ENCODE results near the gene HSPBP1.
"Not testable (repeated sequence)": the region's sequence is repeated elsewhere in the genome, so short reads cannot be mapped to it uniquely, and the experiment has no call there.

Gene HSPBP1

DNA sequence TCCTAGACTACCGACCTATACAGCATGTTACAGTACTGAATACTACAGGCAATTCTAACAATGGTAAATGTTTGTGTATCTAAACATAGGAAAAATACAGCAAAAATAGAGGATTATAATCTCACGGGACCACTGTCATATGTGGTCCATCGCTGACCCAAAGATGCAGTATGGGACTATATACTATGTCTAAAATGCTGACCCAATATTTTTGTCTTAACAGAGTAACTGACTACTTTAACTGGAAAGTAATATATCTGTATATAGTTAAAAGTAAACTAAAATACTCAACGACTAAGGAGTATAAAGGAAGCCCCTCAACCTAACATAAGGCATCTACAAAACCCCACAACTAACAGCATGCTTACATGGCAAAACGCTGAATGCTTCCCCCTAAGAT is 46.9 kb downstream of the HSPBP1 start:
- DNase-seq (ENCODE audit: low spot score) = no peak

DNA sequence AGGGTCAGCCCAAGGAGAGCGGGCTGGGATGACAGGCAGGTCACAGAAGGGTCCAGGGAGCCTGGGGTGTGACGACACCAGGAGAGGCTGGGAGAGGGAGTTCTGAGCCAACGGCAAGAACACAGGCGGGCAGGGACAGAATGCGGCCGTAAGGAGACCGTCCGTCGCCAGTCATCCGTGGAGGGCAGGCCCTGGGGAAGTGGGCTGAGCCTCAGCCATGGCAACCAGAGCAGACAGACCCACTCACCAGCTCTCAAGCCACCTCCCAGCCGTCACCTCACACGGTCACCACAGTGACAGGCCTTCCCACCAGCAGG is 47.7 kb downstream of the HSPBP1 start:
- no peak for DNase-seq (ENCODE audit: low spot score)

DNA sequence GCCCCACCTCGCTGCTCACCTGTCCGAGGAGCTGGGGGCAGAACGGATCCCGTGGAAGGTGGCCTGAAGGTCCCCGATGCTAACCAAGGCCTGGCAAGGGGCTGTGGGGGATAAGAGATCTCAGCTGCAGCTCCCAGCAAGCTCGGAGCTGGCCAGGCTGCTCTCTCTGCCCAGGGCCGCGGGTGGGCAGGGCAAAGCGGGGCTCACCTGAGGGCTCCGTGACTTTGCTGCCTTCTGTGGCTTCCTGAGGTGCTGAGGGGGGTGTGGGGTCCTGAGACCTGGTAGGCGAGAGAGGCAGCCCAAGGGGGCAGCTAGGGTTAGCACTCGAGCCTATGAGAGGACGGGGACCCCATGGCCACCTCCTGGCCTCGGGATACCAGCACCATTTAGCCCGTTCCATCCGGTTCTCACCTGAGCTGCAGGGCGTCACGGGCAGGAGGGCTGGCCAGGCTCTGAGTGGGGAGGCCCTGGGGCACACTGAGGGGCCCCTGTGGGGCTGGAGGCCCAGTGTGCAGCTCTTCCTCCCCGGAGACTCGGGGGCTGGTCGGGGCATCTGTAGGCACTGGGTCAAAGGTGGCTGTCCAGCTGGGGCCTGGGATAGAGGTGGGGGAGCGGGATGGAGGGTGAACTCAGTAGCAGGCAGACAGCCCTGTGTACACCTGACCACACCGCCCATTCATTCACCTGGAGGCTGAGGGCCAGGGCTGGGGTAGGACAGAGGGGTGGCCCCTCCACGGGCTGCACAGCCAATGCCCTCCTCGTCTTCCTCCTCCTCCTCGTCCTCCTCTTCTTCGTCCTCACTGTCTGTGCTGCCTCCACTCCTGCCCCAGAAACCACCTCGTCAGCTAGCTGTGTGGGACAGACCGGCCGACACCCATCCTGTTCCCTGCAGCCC is 48.3 kb downstream of the HSPBP1 start:
- no peak for DNase-seq (ENCODE audit: low spot score)

DNA sequence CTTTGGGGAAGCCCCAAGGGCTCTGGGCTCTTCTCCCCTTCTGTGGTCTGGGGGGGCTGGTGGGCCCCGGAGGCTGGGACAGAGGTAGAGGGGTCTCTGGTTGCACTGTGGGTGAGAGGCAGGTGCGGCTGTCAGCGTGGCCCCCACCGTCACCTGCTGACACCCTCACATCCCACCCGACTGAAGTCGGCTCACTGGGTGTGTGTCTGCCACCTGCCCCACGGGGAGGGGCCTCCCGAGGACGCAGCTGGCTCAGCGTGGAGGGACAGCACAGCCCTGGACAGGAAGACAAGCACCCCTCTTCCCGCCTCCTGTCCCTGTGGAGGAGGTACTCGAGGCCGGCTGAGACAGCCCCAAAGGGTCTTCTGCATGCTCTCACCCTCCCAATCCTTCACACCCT is 49.1 kb downstream of the HSPBP1 start:
- no peak for DNase-seq (ENCODE audit: low spot score)

DNA sequence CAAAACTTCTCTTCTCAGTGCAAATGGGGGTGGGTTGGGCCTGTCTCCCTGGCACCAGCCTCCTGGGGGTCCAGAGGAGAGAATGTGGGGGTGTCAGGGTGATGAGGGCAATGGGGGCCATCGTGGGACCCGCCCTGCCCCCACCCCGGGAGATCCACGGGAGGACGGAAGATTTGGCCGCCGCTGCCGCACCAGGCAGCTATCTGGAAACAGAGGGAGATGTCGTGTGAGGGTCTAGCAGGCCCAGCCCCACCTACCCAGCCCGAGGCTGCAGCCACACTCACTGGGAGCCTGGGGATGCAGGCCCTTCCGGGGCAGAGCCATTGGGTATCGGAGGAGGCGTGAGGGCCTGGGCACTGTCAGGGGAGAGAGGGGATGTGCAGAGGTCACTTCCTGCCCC is 49.6 kb downstream of the HSPBP1 start:
- DNase-seq (ENCODE audit: low spot score) = no peak

DNA sequence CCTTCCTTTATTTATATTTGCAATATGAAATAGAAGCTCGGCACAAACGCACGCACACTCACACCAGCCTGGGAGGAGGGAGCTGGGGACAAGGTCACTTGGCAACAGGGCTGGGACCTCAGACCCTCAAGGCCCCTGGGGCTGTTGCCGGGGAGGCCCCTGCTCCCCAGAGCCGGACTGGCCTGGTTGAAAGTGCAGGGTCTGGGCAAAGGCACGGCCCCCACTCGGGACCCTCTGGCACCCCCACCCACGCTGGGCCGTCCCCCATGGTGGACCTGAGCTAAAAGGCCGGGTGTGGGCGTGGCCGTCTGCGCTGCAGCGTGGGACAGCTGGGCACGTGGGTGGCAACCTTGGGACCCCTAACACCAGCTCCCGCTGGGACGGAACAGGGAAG is 50.1 kb downstream of the HSPBP1 start:
- no peak for DNase-seq (ENCODE audit: low spot score)

DNA sequence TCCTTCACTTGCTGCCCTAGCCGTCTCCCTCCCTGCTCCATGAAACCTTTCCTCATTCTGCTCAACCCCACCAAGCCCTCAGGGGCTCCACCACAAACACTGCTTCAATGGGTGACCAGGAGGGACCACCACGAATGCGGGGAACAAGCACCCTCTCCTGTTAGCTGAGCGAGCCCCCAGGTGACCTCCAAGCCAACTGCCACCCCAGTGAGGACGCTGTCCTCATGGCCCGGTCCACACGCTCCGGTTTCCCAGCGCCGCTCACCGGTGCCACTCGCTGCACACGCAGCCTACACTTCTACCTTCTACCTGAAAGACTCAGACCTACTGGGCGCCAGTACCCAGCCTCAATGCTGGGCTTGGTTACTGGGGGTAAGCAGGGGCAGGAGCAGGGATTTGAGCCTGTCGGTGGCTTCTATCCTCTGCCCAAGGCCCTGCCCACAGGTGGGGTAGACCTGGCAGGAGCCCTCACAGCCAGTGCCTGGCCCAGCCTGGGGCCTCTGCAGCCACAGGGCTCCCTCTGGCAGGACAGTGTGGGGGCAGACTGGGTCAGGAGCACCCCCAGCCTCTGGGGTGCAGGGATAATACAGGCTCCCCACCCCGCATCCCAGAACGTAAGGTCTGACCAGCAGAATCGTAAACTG is 50.6 kb downstream of the HSPBP1 start:
- no peak for DNase-seq (ENCODE audit: low spot score)

DNA sequence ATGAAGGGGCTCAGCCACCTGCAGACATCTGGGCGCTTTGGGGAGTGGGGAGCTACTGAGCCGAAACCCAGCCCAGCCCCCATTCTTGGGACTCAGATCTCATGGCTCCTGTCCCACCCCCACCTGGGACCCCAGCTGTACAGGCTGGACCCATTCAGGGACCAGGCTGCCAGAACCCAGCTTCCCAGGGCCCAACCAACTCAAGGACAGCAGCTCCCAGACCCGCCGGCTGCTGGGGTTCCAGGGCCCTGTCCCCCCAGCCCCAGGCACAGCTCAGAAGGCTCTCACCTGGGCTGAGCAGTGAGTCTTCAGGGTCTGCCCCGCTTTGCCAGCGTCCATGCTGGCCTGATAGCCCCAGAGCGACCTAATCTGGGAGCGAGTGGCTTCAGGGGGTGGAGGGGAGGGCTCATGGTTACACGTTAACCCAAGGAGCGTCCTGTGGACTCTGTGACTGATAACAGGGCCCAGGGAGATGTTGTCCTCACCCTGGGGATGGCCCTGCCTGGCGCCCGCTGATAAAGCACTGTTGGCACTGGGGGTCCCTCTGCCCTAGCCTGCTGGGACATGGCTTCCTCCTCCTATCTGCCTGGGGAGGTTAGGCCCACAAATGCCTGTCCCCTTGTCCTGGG is 51.4 kb downstream of the HSPBP1 start, which contains the start of gene TMEM86B:
TSS of gene TMEM86B (minus strand) at position 361 of the 629 bp plus-strand sequence. CDS start at position 339, 22 bp downstream.
- DNase-seq (ENCODE audit: low spot score) = no peak

DNA sequence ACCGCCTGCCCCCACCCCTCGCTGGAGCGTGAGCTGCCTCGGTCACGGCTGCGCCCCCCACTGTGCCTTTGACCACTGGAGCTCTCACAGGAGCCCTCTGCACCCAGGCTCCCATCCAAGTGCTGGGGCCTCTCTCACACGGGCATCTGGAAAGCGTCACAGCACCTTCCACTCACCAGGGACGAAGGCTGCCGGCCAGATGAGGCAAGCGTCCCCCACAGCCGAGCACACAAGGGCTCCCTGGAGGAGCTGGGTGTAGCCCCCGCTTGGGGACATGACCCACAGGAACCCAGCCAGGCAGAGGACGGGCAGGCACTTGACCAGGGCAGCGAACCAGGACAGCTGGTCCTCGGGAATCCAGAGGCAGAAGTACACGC is 51.9 kb downstream of the HSPBP1 start:
- no peak for DNase-seq (ENCODE audit: low spot score)

DNA sequence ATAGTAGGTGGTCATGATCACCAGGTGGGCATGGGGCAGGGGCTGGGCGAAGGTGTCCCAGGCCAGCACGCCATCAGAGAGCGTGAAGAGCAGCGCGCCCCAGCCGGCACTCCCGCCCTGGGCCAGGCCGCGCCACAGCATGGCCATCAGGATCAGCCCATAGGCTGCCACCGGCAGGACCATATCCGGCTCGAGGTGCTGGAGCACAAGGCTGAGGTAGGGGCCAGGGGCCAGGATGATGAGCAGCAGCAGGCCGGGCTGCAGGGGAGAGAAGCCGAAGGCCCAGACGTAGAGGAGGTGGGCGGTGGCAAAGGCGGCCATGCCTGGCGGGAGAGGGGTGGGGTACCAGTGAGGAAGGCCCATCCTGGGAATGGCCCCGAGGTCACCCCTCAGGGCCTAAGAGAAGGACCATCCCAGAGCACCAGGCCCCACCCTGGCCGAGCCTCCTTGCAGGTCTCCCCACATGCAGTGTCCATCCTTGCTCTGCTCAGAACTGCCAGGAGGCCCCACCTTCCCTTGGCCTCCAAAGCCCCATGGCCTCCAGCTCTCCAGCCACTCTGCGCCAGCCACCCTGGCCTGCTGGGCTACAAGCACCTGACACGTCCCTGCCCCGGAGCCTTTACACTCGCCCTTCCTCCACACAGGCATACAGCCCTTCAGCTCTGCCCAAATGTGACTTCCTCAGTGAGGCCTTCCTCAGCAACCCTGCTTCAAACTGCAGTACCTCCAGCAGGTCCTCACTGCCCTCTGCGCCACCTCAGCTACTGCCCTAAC is 52.5 kb downstream of the HSPBP1 start:
- no peak for DNase-seq (ENCODE audit: low spot score)

DNA sequence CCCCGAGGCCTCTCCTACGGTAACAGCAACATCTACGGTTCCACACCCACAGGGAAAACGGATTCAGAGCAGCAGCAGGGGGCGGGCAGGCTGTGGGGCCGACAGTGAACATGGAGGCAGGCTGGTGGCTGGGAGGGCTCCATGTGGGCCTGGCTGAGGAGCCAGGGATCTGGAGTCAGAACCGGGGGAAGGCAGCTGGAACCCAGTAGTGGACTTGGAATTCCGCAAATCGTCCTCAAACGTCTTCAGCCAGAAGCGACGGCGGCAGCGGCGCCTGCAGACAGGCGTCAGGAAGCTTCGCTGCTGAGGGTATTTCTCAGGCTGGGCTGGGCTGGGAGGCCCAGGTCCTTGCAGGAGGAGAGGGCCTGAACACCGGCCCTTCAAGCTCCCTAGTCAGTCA is 53.1 kb downstream of the HSPBP1 start:
- DNase-seq (ENCODE audit: low spot score) = no peak

DNA sequence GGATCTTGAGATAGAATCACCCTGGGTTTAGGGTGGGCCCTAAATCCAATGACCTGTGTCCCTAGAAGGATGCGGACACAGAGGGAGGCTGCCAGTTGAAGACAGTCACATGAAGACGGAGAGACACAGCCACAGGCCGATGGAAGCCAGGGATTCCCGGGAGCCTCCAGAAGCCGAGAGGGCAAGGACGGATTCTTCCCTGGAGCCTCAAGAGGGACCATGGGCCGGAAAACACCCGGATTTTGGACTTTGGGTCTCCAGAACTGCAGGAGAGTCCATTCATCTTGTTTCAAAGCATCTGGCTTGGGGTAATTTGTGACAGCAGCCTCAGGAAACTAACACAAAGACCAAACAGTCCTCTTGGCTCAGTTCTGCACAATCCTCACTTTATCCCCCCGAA is 53.6 kb downstream of the HSPBP1 start:
- no peak for DNase-seq (ENCODE audit: low spot score)

DNA sequence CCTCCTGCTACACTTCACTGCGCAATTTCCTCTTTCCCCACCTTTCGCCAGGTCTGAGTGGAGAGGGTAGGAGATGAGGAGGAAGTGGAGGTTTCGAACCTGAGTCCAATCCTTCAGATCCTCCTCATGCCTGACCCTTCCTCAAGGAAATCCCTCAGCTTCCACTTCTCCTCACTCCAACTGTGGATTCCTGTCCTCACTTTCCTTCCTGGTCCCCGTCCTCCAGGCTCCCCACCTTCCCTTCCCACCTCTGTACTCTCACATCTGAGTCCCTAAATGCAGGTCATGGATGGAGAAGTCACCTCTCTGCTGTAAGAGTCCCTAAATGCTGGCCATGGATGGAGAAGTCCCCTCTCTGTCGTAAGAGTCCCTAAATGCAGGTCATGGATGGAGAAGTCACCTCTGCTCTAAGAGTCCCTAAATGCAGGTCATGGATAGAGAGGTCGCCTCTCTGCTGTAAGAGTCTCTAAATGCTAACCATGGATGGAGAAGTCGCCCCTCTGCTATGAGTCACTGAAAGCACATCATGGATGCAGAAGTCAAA is 54.4 kb downstream of the HSPBP1 start:
- DNase-seq (ENCODE audit: low spot score) = no peak

DNA sequence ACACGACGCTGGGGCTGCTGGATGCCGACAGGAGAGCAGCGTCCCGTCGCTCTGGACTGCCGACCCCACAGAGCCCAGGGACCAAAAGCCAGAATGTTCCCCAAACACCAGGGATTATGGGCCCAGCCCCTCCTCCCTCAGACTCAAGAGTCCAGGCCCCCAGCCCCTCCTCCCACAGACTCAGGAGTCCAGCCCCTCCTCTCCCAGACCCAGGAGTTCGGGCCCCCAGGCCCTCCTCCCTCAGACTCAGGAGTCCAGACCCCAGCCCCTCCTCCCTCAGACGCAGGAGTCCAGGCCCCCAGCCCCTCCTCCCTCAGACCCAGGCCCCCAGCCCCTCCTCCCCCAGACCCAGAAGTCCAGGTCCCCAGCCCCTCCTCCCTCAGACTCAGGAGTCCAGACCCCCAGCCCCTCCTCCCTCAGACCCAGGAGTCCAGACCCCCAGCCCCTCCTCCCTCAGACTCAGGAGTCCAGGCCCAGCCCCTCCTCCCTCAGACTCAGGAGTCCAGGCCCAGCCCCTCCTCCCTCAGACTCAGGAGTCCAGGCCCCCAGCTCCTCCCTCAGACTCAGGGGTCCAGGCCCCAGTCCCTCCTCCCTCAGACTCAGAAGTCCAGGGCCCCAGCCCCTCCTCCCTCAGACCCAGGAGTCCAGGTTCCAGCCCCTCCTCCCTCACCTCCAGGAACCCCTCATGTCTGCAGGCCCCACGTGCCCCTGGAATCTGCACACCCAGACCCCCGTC is 55.1 kb downstream of the HSPBP1 start:
- not testable (repeated sequence) for DNase-seq (ENCODE audit: low spot score)

DNA sequence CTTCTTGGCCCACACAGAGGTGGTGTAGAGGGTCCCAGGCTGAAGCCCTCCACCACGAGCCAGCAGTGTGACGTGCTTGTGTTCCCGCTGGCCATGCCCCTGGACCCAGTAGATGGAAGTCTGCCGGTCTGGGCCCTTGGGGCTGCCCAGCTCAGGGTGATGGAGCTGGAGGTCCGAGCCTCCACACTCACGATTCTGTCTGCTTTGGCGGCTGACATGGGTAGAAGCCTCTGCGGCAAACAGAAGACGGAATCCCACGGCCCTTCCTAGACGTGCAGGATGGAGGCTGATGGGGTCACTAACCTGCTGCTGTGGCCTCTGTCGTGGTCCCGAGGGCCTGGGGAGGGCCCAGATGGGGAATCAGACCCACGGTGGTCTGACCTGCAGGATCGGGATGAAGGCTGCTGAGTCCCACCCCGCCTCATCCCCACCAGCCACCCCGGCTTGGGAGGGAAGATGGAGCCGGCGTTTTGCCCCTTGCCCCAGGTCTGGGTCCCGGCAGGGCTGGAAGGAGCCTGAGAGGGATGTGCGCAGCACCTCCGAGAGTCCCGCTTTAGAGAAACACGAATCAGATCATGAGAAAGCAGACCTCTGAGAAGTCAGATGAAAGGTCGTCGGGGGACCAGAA is 55.8 kb downstream of the HSPBP1 start:
- DNase-seq (ENCODE audit: low spot score) = no peak

DNA sequence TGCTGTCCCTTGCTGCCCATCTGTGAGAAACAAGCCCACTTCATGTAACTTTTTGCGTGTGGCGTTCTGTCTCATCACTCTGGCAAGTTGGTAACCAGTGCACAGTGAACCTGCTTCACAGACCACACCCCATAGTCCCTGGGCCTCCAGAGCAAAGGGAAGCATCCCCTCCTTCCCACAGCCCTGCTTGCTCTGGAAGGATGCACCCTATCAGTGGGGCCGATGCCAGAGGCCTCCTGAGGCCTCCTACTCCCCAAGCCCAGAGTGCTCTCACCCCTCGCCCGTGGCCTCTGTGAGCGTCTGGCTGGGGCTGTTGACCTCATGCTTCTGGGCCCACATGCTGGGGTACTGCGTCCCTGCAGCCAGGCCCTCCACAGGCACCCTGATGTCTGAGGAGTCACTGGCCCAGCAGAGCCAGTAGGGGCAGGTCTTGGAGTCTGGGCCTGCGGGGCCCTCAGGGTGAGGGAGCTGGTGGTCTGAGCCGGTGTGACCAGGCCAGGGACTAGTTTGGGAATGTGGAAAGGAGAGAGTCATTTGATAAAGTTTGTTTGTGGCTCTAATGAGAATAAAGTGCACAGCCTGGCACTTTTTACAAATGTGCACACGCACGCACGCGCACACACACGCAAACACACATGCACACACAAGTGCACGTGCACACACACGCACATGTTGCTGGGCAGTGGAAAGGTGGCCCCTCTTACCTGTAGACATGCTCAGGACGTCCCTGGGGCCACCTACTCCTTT is 56.4 kb downstream of the HSPBP1 start:
- DNase-seq (ENCODE audit: low spot score) = no peak

DNA sequence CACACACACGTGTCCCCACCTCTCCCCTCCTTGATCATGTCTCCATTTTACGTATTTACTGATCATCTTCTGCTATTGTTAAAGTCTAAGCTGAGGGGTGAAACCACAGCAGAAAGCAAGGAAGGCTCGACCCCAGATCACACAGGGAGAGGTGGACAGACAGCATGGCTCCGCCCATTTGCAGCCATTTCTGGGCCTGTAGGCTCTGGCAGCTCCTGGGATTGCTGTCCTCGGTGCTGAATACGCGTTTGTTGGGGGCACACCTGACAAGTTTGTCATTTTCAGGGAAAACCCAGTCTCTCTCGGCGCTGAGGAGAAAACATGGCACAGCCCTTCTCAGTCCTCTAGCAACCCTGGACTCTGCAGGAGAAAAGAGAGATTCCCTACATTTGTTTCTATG is 59.4 kb downstream of the HSPBP1 start:
- no peak for DNase-seq (ENCODE audit: low spot score)

DNA sequence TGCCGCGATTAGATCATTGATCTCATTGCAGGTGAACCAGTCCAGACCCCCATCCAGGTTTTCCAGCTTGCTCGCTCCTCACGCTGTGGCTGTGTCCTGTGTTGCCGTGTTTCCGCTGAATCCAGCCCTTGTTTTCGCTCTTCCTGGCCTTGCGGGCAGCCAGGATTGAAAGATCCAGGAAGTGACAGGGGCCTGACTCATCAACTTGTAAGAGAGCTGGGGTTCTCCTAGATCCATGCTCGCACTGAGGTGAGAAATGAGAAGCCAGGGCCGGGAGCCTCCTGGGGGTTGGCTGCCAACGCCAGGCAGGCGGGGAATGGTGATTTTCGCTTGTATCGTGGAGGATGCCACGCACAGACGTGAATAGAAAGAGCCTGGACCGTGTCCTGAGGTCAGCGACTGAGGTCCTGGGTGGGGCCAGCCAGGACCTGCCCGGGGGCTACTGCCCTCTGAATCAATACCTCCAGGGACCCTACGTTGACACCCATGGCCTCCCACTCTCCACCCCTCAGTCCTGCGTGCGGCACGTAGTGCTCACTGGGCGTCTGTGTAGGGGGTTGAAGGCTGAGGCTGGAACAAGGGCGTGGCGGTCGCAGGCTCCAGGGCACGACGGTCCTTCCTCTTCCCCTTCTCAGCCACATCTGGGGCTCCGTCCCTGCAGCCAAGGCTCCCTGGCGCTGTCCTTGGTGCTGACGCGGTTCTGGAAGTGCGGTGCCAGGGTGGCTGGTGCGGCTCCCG is 63.3 kb downstream of the HSPBP1 start:
- DNase-seq (ENCODE audit: low spot score) = peak; percentile 88

DNA sequence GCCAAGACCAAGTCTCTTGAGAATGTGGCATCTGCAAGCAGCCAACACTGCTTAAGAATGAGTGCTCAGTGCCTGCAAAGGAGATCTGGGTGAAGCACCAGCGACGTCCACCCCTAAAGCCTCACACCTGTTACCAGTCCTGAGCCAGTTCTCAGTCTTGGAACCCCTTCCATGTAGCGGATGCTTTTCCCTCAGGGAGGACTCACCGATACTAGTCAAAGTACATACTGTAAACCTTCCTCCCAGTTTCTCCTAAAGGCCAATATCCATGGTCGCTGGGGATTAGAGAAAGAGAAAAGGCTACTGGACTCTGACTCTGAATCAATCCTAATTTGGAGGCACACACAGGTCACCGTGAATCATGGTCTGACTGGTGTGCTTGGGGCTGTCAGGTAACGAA is 66.4 kb downstream of the HSPBP1 start:
- no peak for DNase-seq (ENCODE audit: low spot score)

DNA sequence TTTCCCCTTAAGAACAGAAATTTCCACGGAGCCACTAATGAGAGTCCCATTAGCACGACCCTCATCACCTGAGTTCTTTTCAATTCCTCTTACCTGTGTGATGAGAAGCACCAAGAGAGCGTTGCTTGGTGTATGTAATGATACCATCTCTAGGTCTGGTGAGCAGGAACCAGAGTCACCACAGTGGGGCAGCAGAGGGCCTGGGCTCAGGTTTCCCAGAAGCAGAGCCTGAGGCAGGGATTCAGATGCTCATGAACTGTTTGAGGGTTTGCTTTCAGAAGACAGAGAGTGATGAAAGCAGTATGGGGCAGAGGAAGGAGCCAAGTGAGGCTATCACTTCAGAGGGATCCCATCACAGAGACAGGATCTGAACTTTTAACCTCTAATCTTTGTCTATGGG is 67.5 kb downstream of the HSPBP1 start:
- DNase-seq (ENCODE audit: low spot score) = no peak

Data from pons (tissue), 1 donor.